IMR-90 (cell line): Measurements from ENCODE around the gene ACP2. TPM values are rescaled to one million over a fixed set of nuclear protein-coding genes. Genes with fewer than 3 reads are reported as not detected.

Source experiments
- ATAC-seq: fragments of 200-7000 bp; cut with Tn5 transposase; 2 replicates; pipeline ENCODE4 v1.9.1; 2020; ENCODE audit warnings: low read depth, mild to moderate bottlenecking, moderate library complexity
- BruUV-seq: library from RNA; stranded (reverse); fragments of 400-500 nt; replicated peaks from 2 replicates; lab custom pipeline; 2021; lab: Mats Ljungman, UMichigan
- CTCF ChIA-PET: fragments of 300-600 bp; formaldehyde crosslinking; extraction: SDS; loops from one replicate; lab custom pipeline; 2021; ENCODE audit warnings: antibody characterized with exemption; lab: Yijun Ruan, JAX
- POLR2A ChIA-PET: fragments of 300-600 bp; sonication (Branson Sonifier 250); formaldehyde crosslinking; loops from one replicate; lab custom pipeline; 2022; ENCODE audit warnings: antibody characterized with exemption; ENCODE audit not compliant: unreplicated experiment; lab: Charles Lee
- DNase-seq: peaks from one replicate; pipeline ENCODE4 v3.0.0; 2013
- H2AFZ ChIP-seq: replicated peaks from 2 replicates; pipeline ENCODE3; 2013; ENCODE audit warnings: low read length, mild to moderate bottlenecking; ENCODE audit not compliant: poor library complexity
- H2AK5ac ChIP-seq: 2 replicates; pipeline ENCODE4 v1.6.1; 2013; ENCODE audit warnings: low read depth, low read length, inconsistent platforms
- H2AK9ac ChIP-seq: replicated peaks from 2 replicates; pipeline ENCODE3; 2013; ENCODE audit warnings: mild to moderate bottlenecking, low read depth, low read length, moderate library complexity; ENCODE audit not compliant: poor library complexity
- H2BK120ac ChIP-seq: 2 replicates; pipeline ENCODE4 v1.6.1; 2013; ENCODE audit warnings: low read depth, low read length, inconsistent platforms
- H2BK15ac ChIP-seq: 3 replicates; pipeline ENCODE4 v1.6.1; 2013; ENCODE audit warnings: low read depth, low read length, inconsistent platforms
- H2BK20ac ChIP-seq: 2 replicates; pipeline ENCODE4 v1.6.1; 2013; ENCODE audit warnings: low read depth, mild to moderate bottlenecking, inconsistent platforms, low read length, moderate library complexity
- H2BK5ac ChIP-seq: 2 replicates; pipeline ENCODE4 v1.6.1; 2013; ENCODE audit warnings: mild to moderate bottlenecking, low read depth, low read length, inconsistent platforms; ENCODE audit not compliant: poor library complexity, severe bottlenecking
- H3K14ac ChIP-seq: replicated peaks from 2 replicates; pipeline ENCODE4 v1.6.1; 2013; ENCODE audit warnings: low read depth, low read length, inconsistent platforms
- H3K18ac ChIP-seq: 2 replicates; pipeline ENCODE4 v1.6.1; 2013; ENCODE audit warnings: low read depth, low read length, control low read depth
- H3K23ac ChIP-seq: 2 replicates; pipeline ENCODE4 v1.6.1; 2013; ENCODE audit warnings: low read depth, low read length, inconsistent platforms
- H3K27ac ChIP-seq: 2 replicates; pipeline ENCODE4 v1.5.1; 2013; ENCODE audit warnings: mild to moderate bottlenecking, control low read depth, low read length; ENCODE audit not compliant: insufficient read depth
- H3K27me3 ChIP-seq: 2 replicates; pipeline ENCODE4 v1.6.1; 2013; ENCODE audit warnings: low read length; ENCODE audit not compliant: control insufficient read depth, insufficient read depth
- H3K36me3 ChIP-seq: 2 replicates; pipeline ENCODE4 v1.6.1; 2013; ENCODE audit warnings: low read length, mixed read lengths; ENCODE audit not compliant: control insufficient read depth, insufficient read depth
- H3K4ac ChIP-seq: 2 replicates; pipeline ENCODE4 v1.6.1; 2013; ENCODE audit warnings: low read depth, low read length, inconsistent platforms
- H3K4me1 ChIP-seq: 2 replicates; pipeline ENCODE4 v1.6.1; 2013; ENCODE audit warnings: low read length, mixed read lengths; ENCODE audit not compliant: control insufficient read depth, insufficient read depth
- H3K4me2 ChIP-seq: 2 replicates; pipeline ENCODE4 v1.6.1; 2013; ENCODE audit warnings: low read depth, mild to moderate bottlenecking, control low read depth, low read length, moderate library complexity
- H3K4me3 ChIP-seq: 2 replicates; pipeline ENCODE4 v1.5.1; 2013; ENCODE audit warnings: low read depth, mild to moderate bottlenecking, control low read depth, low read length, moderate library complexity; ENCODE audit not compliant: insufficient read depth
- H3K56ac ChIP-seq: 2 replicates; pipeline ENCODE4 v1.6.1; 2013; ENCODE audit warnings: low read length, inconsistent platforms; ENCODE audit not compliant: insufficient read depth; ENCODE audit errors: extremely low read depth
- H3K79me1 ChIP-seq, 2 experiments: 2 replicates each; pipeline ENCODE4 v1.6.1; 2013; ENCODE audit warnings: low read length in 2 of 2, inconsistent platforms in 1 of 2, low read depth in 1 of 2
- H3K9ac ChIP-seq: 2 replicates; pipeline ENCODE4 v1.6.1; 2013; ENCODE audit warnings: low read depth, low read length, control low read depth
- H3K9me1 ChIP-seq: 2 replicates; pipeline ENCODE4 v1.6.1; 2013; ENCODE audit warnings: low read length, inconsistent platforms; ENCODE audit not compliant: insufficient read depth
- H3K9me3 ChIP-seq: 2 replicates; pipeline ENCODE4 v1.6.1; 2013; ENCODE audit warnings: low read length; ENCODE audit not compliant: control insufficient read depth, insufficient read depth
- H4K20me1 ChIP-seq: 2 replicates; pipeline ENCODE4 v1.6.1; 2013; ENCODE audit warnings: low read length, inconsistent platforms; ENCODE audit not compliant: insufficient read depth
- H4K5ac ChIP-seq: 2 replicates; pipeline ENCODE4 v1.6.1; 2013; ENCODE audit warnings: mild to moderate bottlenecking, low read depth, low read length, control low read depth
- H4K8ac ChIP-seq, 2 experiments: 2 replicates each; pipeline ENCODE4 v1.6.1; 2013; ENCODE audit warnings: low read depth in 2 of 2, low read length in 2 of 2, control low read depth in 1 of 2, inconsistent platforms in 1 of 2
- H4K91ac ChIP-seq: 2 replicates; pipeline ENCODE4 v1.6.1; 2013; ENCODE audit warnings: low read depth, low read length, inconsistent platforms; ENCODE audit not compliant: insufficient read depth
- FOS ChIP-seq: fragments of 150-350 bp; IDR thresholded peaks from 2 replicates; pipeline ENCODE4 v1.6.1; 2016; ENCODE audit warnings: low read depth, low read length
- MAFK ChIP-seq: IDR thresholded peaks from 2 replicates; pipeline ENCODE4 v1.6.1; 2012; ENCODE audit warnings: low read depth, low read length, improper control_type of control experiment
- POLR2A ChIP-seq: IDR thresholded peaks from 2 replicates; pipeline ENCODE4 v1.6.1; 2012; ENCODE audit warnings: mild to moderate bottlenecking, low read depth, low read length
- RAD21 ChIP-seq: IDR thresholded peaks from 2 replicates; pipeline ENCODE4 v1.6.1; 2012; ENCODE audit warnings: low read length, improper control_type of control experiment
- WGBS, 2 experiments: methylation state at CpG; one replicate each; pipeline versions ENCODE4 v1.1.5 to v1.1.7; 2013; ENCODE audit warnings: missing lambda C conversion rate in 2 of 2; ENCODE audit not compliant: insufficient read length in 1 of 2; ENCODE audit errors: extremely low coverage in 2 of 2; 5-methylcytosine and 5-hydroxymethylcytosine counted together
- dilution Hi-C: fragments of 300-500 bp; cut with HindIII; formaldehyde crosslinking; loops from one replicate; pipeline ENCODE4 v1.14.3; 2018; ENCODE audit warnings: low sequenced_read_pairs; ENCODE audit not compliant: unreplicated experiment
- in situ Hi-C: fragments of 300-500 bp; cut with MboI; formaldehyde crosslinking; loops from 3 replicates; pipeline ENCODE4 v1.14.3; 2019; ENCODE audit warnings: low sequenced_read_pairs, inconsistent platforms, mixed read lengths
- intact Hi-C: fragments of 100-400 bp; cut with micrococcal nuclease; formaldehyde crosslinking; loops from 2 replicates; pipeline ENCODE4 v1.10.0; 2022
- polyA plus RNA-seq, 3 experiments: library from polyadenylated mRNA; depleted of rRNA; stranded (reverse); fragments of >200 nt; gene quantifications; 2 replicates each; pipeline ENCODE4 v1.2.3, GENCODE V29; 2012; ENCODE audit warnings: low replicate concordance in 1 of 3
- total RNA-seq: library from RNA; depleted of rRNA; stranded (reverse); fragments of >200 nt; gene quantifications from 2 replicates; pipeline ENCODE4 v1.2.3, GENCODE V29; 2012
- TF ChIP-seq, protein P1 (sequence below): fragments of 150-350 bp; IDR thresholded peaks from 2 replicates; pipeline ENCODE4 v1.6.1; 2016; ENCODE audit warnings: low read depth, mild to moderate bottlenecking, low read length, moderate library complexity, borderline replicate concordance

Gene ACP2
- total and polyA plus RNA-seq, 2 of the 4 experiments (the other 2 are of a cell fraction): 17.7 to 23.6 TPM

DNA sequence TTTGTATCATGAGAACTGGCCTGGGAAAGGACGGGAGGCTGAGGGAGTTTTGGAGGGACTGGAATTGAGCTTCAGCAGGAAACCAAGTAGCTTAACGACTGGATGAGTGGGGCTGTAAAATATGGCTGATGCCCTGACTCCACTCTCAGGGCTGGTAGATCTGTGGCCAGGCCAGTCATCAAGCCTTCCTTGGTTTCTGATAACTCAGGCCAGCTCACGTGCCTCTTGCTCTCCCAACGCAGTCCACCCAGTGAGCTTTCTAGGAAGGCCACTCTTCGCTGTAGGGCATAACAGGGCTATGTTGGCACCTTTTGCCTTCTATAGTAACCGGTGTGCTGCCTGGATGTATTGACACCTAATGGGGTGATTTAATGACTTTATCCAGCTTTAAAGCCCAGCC lies 15.5 kb upstream of the ACP2 start:
- no CpG with 5 or more reads among the region's 6 CpGs for WGBS, 2 experiments
- dilution Hi-C loops: no loop called here
- in situ Hi-C loops: loop anchor here (5.0 kb wide), 1 partner anchor 87 kb away; the partner anchor contains the start of gene ARFGAP2

More for the DNA sequence above, 15.5 kb upstream of the ACP2 start:
- H3K4ac ChIP-seq: peak overlapping the region; percentile 78
- no peak overlapping the region for H3K4me2 ChIP-seq
- peak overlapping the region; percentile 5; the same call in 1 of the 2 replicates for H3K27ac ChIP-seq
- peaks cover 21% of the 10 kb centered on the region for H3K9me1 ChIP-seq
- no peak for TF ChIP-seq MAFK
- TF ChIP-seq POLR2A: no peak
- no peak for TF ChIP-seq RAD21
- TF ChIP-seq, protein P1, sequence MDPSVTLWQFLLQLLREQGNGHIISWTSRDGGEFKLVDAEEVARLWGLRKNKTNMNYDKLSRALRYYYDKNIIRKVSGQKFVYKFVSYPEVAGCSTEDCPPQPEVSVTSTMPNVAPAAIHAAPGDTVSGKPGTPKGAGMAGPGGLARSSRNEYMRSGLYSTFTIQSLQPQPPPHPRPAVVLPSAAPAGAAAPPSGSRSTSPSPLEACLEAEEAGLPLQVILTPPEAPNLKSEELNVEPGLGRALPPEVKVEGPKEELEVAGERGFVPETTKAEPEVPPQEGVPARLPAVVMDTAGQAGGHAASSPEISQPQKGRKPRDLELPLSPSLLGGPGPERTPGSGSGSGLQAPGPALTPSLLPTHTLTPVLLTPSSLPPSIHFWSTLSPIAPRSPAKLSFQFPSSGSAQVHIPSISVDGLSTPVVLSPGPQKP: no peak
- no peak for TF ChIP-seq FOS
- peaks cover 0 to 16% of the 10 kb centered on the region in 2 experiments; a peak in 3 of 4 replicates for H3K79me1 ChIP-seq
- peak overlapping the region; percentile 29 for H2AK9ac ChIP-seq
- H2AFZ ChIP-seq: no peak overlapping the region
- ChIA-PET CTCF (no interaction called here), POLR2A (no interaction called here)
- no peak overlapping the region for H4K91ac ChIP-seq
- BruUV-seq: no TSS peak
- H3K18ac ChIP-seq: no peak overlapping the region
- H2BK5ac ChIP-seq: peak overlapping the region; percentile 9
- H3K56ac ChIP-seq: no peak overlapping the region; the same call in 1 of the 2 replicates
- H2BK120ac ChIP-seq: peak overlapping the region; percentile 44
- intact Hi-C loops: no loop called here
- H3K14ac ChIP-seq: 0 out of 2 replicates have a peak overlapping the region, but pooled peaks have one; percentile 31
- ATAC-seq: no peak
- H3K23ac ChIP-seq: peak overlapping the region; percentile 1; the same call in 1 of the 2 replicates
- no peaks in the 10 kb centered on the region for H3K27me3 ChIP-seq
- H4K20me1 ChIP-seq: no peaks in the 10 kb centered on the region
- H3K9ac ChIP-seq: no peak overlapping the region
- no peak for DNase-seq
- peaks cover 19% of the 10 kb centered on the region for H3K4me1 ChIP-seq
- no peaks in the 10 kb centered on the region for H3K9me3 ChIP-seq
- H2BK15ac ChIP-seq: peak overlapping the region; percentile 59; the same call in 1 of the 3 replicates
- H2AK5ac ChIP-seq: peak overlapping the region; percentile 89
- H4K5ac ChIP-seq: no peak overlapping the region
- peaks cover 6% of the 10 kb centered on the region; the same call in 1 of the 2 replicates for H3K36me3 ChIP-seq
- peak overlapping the region; percentile 38 for H2BK20ac ChIP-seq
- no peak overlapping the region; a peak in 1 of 4 replicates for H4K8ac ChIP-seq
- no peak overlapping the region for H3K4me3 ChIP-seq
